ENCODE results near the gene CLEC10A. TPM values are rescaled to one million over a fixed set of nuclear protein-coding genes. Genes with fewer than 3 reads are reported as not detected.

The CLEC10A gene
- total and polyA plus RNA-seq, 2 donors (not counting 3 experiments of a cell fraction or from before 2014, with no cell fraction given) = 0.14 TPM; not detected in 1

DNA sequence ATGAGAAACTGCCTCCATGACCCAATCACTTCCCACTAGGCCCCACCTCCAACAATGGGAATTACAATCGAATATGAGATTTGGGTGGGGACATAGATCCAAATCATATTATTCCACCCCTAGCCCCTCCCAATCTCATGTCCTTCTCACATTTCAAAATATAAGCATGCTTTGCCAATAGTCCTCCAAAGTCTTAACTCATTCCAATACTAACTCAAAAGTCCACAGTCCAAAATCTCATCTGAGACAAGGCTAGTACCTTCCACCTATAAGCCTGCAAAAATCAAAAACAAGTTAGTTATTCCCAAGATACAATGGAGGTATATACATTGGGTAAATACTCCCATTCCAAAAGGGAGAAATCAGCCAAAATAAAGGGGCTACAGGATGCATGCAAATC lies 12.9 kb downstream of the CLEC10A start:
- no peaks in the 10 kb centered on the region for H3K9me1 ChIP-seq (replicated peaks; ENCODE audit: control insufficient read depth, extremely low read depth, insufficient read depth, low read length)
- H3K36me3 ChIP-seq (ENCODE audit: control insufficient read depth in 2 of 2, extremely low read depth in 1 of 2, insufficient read depth in 2 of 2, low read length in 2 of 2) = no peaks in the 10 kb centered on the region
- peaks cover 4% of the 10 kb centered on the region for H3K4me1 ChIP-seq (ENCODE audit: control insufficient read depth, extremely low read depth, insufficient read depth, low read length)
- no peak overlapping the region for H3K9ac ChIP-seq (replicated peaks; ENCODE audit: extremely low read depth, insufficient read depth, low read length)
- FAIRE-seq (no peak), DNase-seq (ENCODE audit: low read depth, low spot score) (no peak)
- H3K27me3 ChIP-seq (ENCODE audit: control insufficient read depth in 2 of 2, insufficient read depth in 2 of 2, low read length in 2 of 2) = peaks cover 0 to 1% of the 10 kb centered on the region in 2 experiments
- BruUV-seq (replicated peaks) = no TSS peak
- no peak overlapping the region for H3K4me3 ChIP-seq (replicated peaks in 1 of 3; ENCODE audit: insufficient read depth in 1 of 3, low read depth in 1 of 3, low read length in 3 of 3)
- ChIA-PET POLR2A (no interaction called here), CTCF (no interaction called here)
- no peak overlapping the region for H2AFZ ChIP-seq (ENCODE audit: low read depth, low read length)
- no peaks in the 10 kb centered on the region for H3K9me3 ChIP-seq (replicated peaks; ENCODE audit: control insufficient read depth, insufficient read depth, low read length)
- H3K4me2 ChIP-seq (ENCODE audit: insufficient read depth, low read length) = no peak overlapping the region
- intact Hi-C loops (cut with micrococcal nuclease) = no loop called here
- no peak overlapping the region for H3K27ac ChIP-seq (ENCODE audit: insufficient read depth, low read depth, low read length)
- dilution Hi-C loops (cut with MboI; ENCODE audit: extremely low pct_ligation_motif_present, low sequenced_read_pairs) = no loop called here
- H3K79me2 ChIP-seq (ENCODE audit: control insufficient read depth, insufficient read depth, low read length) = no peaks in the 10 kb centered on the region
- TF ChIP-seq POLR2A (IDR thresholded peaks at IDR 0.05; ENCODE audit: low read depth, low read length) = no peak
- TF ChIP-seq POLR2AphosphoS5 (IDR thresholded peaks at IDR 0.05; ENCODE audit: insufficient read depth, low read depth, low read length) = no peak
- TF ChIP-seq GATA2 (IDR thresholded peaks at IDR 0.05; ENCODE audit: insufficient read depth, insufficient read length, low read depth, low read length) = no peak
- no peak for TF ChIP-seq JUN (IDR thresholded peaks at IDR 0.05; ENCODE audit: borderline replicate concordance, insufficient read depth, insufficient read length, low read depth)
- no peak for TF ChIP-seq MAX (IDR thresholded peaks at IDR 0.05; ENCODE audit: insufficient read depth, insufficient read length)
- no peak for TF ChIP-seq MYC (IDR thresholded peaks at IDR 0.05; ENCODE audit: low read depth, low read length)
- no peak for TF ChIP-seq EZH2 (IDR thresholded peaks at IDR 0.05; ENCODE audit: borderline replicate concordance, low read depth, low read length, severe bottlenecking)
- TF ChIP-seq, protein P1, sequence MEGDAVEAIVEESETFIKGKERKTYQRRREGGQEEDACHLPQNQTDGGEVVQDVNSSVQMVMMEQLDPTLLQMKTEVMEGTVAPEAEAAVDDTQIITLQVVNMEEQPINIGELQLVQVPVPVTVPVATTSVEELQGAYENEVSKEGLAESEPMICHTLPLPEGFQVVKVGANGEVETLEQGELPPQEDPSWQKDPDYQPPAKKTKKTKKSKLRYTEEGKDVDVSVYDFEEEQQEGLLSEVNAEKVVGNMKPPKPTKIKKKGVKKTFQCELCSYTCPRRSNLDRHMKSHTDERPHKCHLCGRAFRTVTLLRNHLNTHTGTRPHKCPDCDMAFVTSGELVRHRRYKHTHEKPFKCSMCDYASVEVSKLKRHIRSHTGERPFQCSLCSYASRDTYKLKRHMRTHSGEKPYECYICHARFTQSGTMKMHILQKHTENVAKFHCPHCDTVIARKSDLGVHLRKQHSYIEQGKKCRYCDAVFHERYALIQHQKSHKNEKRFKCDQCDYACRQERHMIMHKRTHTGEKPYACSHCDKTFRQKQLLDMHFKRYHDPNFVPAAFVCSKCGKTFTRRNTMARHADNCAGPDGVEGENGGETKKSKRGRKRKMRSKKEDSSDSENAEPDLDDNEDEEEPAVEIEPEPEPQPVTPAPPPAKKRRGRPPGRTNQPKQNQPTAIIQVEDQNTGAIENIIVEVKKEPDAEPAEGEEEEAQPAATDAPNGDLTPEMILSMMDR (IDR thresholded peaks at IDR 0.05; ENCODE audit: extremely low read depth in 1 of 2, insufficient read depth in 1 of 2, low read depth in 1 of 2, low read length in 2 of 2) = no peak
- TF ChIP-seq FOS (IDR thresholded peaks at IDR 0.05; ENCODE audit: borderline replicate concordance, insufficient read depth, low read length) = no peak
- H4K20me1 ChIP-seq (replicated peaks; ENCODE audit: control insufficient read depth, extremely low read depth, insufficient read depth, low read length) = no peaks in the 10 kb centered on the region

Data from endothelial cell of umbilical vein (primary cell).